ENCODE data around the gene POU2F1. TPM values are rescaled to one million over a fixed set of nuclear protein-coding genes. Genes with fewer than 3 reads are reported as not detected.

Gene POU2F1
- 10.5 and 13.7 TPM in 2 replicates for total RNA-seq

GRCh38 chr1:167220537-167221125 is at the start of gene POU2F1:
TSS of gene POU2F1 (plus strand) at chr1:167220886. CDS start at chr1:167220898, 12 bp downstream.

Other genes with a start within 250 kb of the POU2F1 start
- not detected in 2 replicates for gene ILDR2, start 245.3 kb upstream of the POU2F1 start, total RNA-seq
- gene MAEL, start 231.6 kb upstream of the POU2F1 start, total RNA-seq = 0.33 and 0.67 TPM in 2 replicates
- not detected in 2 replicates for gene GPA33, start 130.5 kb upstream of the POU2F1 start, total RNA-seq
- not detected in 2 replicates for gene STYXL2, start 126.8 kb upstream of the POU2F1 start, total RNA-seq

Measured in vein endothelial cell (primary cell).